H9 (cell line): Measurements from ENCODE around the gene SPDYE6. TPM values are rescaled to one million over a fixed set of nuclear protein-coding genes. Genes with fewer than 3 reads are reported as not detected.
"Not testable (repeated sequence)": the region's sequence is repeated elsewhere in the genome, so short reads cannot be mapped to it uniquely, and the experiment has no call there.

Experiments
- DNase-seq: peaks from one replicate; pipeline ENCODE4 v3.0.0-alpha.2; 2017
- H2AFZ ChIP-seq: one replicate; pipeline ENCODE4 v1.6.1; 2013; ENCODE audit warnings: mild to moderate bottlenecking, low read length, control low read depth, moderate library complexity
- H2AK5ac ChIP-seq: 2 replicates; pipeline ENCODE4 v1.6.1; 2013; ENCODE audit warnings: low read length, control low read depth, mixed read lengths; ENCODE audit not compliant: insufficient read length
- H2BK120ac ChIP-seq: one replicate; pipeline ENCODE4 v1.6.1; 2013; ENCODE audit warnings: low read depth, mild to moderate bottlenecking, low read length, control low read depth, inconsistent platforms; ENCODE audit not compliant: poor library complexity, severe bottlenecking
- H2BK12ac ChIP-seq: 2 replicates; pipeline ENCODE4 v1.6.1; 2013; ENCODE audit warnings: low read length, control low read depth, mixed read lengths, low read depth; ENCODE audit not compliant: insufficient read length
- H2BK15ac ChIP-seq: 2 replicates; pipeline ENCODE4 v1.6.1; 2013; ENCODE audit warnings: low read depth, low read length, control low read depth
- H2BK20ac ChIP-seq: one replicate; pipeline ENCODE4 v1.6.1; 2013; ENCODE audit warnings: low read depth, mild to moderate bottlenecking, low read length, control low read depth, inconsistent platforms; ENCODE audit not compliant: poor library complexity, severe bottlenecking
- H2BK5ac ChIP-seq: 2 replicates; pipeline ENCODE4 v1.6.1; 2013; ENCODE audit warnings: low read length, control low read depth, mixed read lengths; ENCODE audit not compliant: insufficient read length
- H3K14ac ChIP-seq: 2 replicates; pipeline ENCODE4 v1.6.1; 2013; ENCODE audit warnings: low read length, control low read depth; ENCODE audit not compliant: insufficient read depth
- H3K18ac ChIP-seq: 2 replicates; pipeline ENCODE4 v1.6.1; 2013; ENCODE audit warnings: low read depth, mild to moderate bottlenecking, mixed read lengths, low read length, control low read depth; ENCODE audit not compliant: insufficient read length
- H3K23ac ChIP-seq: 2 replicates; pipeline ENCODE4 v1.6.1; 2013; ENCODE audit warnings: low read length, control low read depth, mixed read lengths, low read depth; ENCODE audit not compliant: insufficient read length
- H3K23me2 ChIP-seq: 2 replicates; pipeline ENCODE4 v1.6.1; 2013; ENCODE audit warnings: low read depth, mild to moderate bottlenecking, mixed read lengths, low read length, control low read depth; ENCODE audit not compliant: insufficient read length, poor library complexity, severe bottlenecking
- H3K27ac ChIP-seq: 2 replicates; pipeline ENCODE4 v1.5.1; 2013; ENCODE audit warnings: low read length, control low read depth, mixed read lengths, low read depth; ENCODE audit not compliant: insufficient read length
- H3K27me3 ChIP-seq: 2 replicates; pipeline ENCODE4 v1.6.1; 2013; ENCODE audit warnings: low read length, control low read depth, inconsistent platforms; ENCODE audit not compliant: insufficient read depth
- H3K4ac ChIP-seq: 2 replicates; pipeline ENCODE4 v1.6.1; 2013; ENCODE audit warnings: low read depth, mild to moderate bottlenecking, control low read depth, inconsistent platforms, low read length, moderate library complexity
- H3K4me1 ChIP-seq: 2 replicates; pipeline ENCODE4 v1.6.1; 2013; ENCODE audit warnings: low read length, control low read depth, inconsistent platforms; ENCODE audit not compliant: insufficient read depth
- H3K4me2 ChIP-seq: 2 replicates; pipeline ENCODE4 v1.6.1; 2013; ENCODE audit warnings: low read length, control low read depth, mixed read lengths; ENCODE audit not compliant: insufficient read length, insufficient read depth
- H3K56ac ChIP-seq: 2 replicates; pipeline ENCODE4 v1.6.1; 2013; ENCODE audit warnings: low read depth, mild to moderate bottlenecking, mixed read lengths, low read length, control low read depth; ENCODE audit not compliant: insufficient read length
- H3K79me1 ChIP-seq: 2 replicates; pipeline ENCODE4 v1.6.1; 2013; ENCODE audit warnings: low read depth, mild to moderate bottlenecking, moderate library complexity, low read length, control low read depth, inconsistent platforms; ENCODE audit not compliant: insufficient read depth, poor library complexity, severe bottlenecking
- H3K79me2 ChIP-seq: 2 replicates; pipeline ENCODE4 v1.6.1; 2013; ENCODE audit warnings: low read length, control low read depth, inconsistent platforms; ENCODE audit not compliant: insufficient read depth
- H3K9ac ChIP-seq: 2 replicates; pipeline ENCODE4 v1.6.1; 2013; ENCODE audit warnings: low read length, control low read depth, mixed read lengths; ENCODE audit not compliant: insufficient read length; ENCODE audit errors: extremely low read depth
- H3K9me3 ChIP-seq: one replicate; pipeline ENCODE4 v1.6.1; 2013; ENCODE audit warnings: low read depth, low read length, inconsistent platforms; ENCODE audit not compliant: control insufficient read depth
- H3T11ph ChIP-seq: one replicate; pipeline ENCODE4 v1.6.1; 2013; ENCODE audit warnings: mild to moderate bottlenecking, low read length, control low read depth, inconsistent platforms
- H4K20me1 ChIP-seq: one replicate; pipeline ENCODE4 v1.6.1; 2013; ENCODE audit not compliant: control insufficient read depth, insufficient read length, insufficient read depth
- H4K5ac ChIP-seq: 2 replicates; pipeline ENCODE4 v1.6.1; 2013; ENCODE audit warnings: low read depth, mild to moderate bottlenecking, mixed read lengths, low read length, control low read depth; ENCODE audit not compliant: insufficient read length
- H4K8ac ChIP-seq: replicated peaks from 2 replicates; pipeline ENCODE4 v1.6.1; 2013; ENCODE audit warnings: low read length, control low read depth, mixed read lengths, low read depth; ENCODE audit not compliant: insufficient read length
- H4K91ac ChIP-seq: 2 replicates; pipeline ENCODE4 v1.6.1; 2013; ENCODE audit warnings: low read depth, mild to moderate bottlenecking, moderate library complexity, mixed read lengths, low read length, control low read depth; ENCODE audit not compliant: insufficient read length
- H3K27ac Mint-ChIP-seq, 3 experiments: 2 replicates in 2 of 3; 3 replicates in 1 of 3; pipeline ENCODE4 v1.8.0; 2020 to 2021; ENCODE audit warnings: mixed read lengths in 3 of 3, mild to moderate bottlenecking in 1 of 3, moderate library complexity in 1 of 3
- H3K27me3 Mint-ChIP-seq: 2 replicates; pipeline ENCODE4 v1.8.0; 2021; ENCODE audit warnings: low read depth, mild to moderate bottlenecking, moderate library complexity, mixed read lengths
- H3K36me3 Mint-ChIP-seq, 3 experiments: 2 replicates in 2 of 3; 3 replicates in 1 of 3; pipeline ENCODE4 v1.8.0; 2020 to 2021; ENCODE audit warnings: low read depth in 3 of 3, mixed read lengths in 3 of 3; ENCODE audit not compliant: insufficient read depth in 1 of 3
- H3K4me1 Mint-ChIP-seq, 2 experiments: 2 replicates each; pipeline ENCODE4 v1.8.0; 2020; ENCODE audit warnings: mixed read lengths in 2 of 2
- H3K4me3 Mint-ChIP-seq, 2 experiments: 2 replicates in 1 of 2; 3 replicates in 1 of 2; pipeline ENCODE4 v1.8.0; 2020 to 2021; ENCODE audit warnings: mild to moderate bottlenecking in 2 of 2, mixed read lengths in 2 of 2, moderate library complexity in 1 of 2
- H3K9me3 Mint-ChIP-seq, 2 experiments: 2 replicates in 1 of 2; 3 replicates in 1 of 2; pipeline ENCODE4 v1.8.0; 2020; ENCODE audit warnings: mild to moderate bottlenecking in 2 of 2, mixed read lengths in 2 of 2, moderate library complexity in 1 of 2
- WGBS: extraction: QIAGEN DNeasy Blood & Tissue Kit; methylation state at CpG from one replicate; pipeline ENCODE4 v1.1.7; 2013; ENCODE audit warnings: missing lambda C conversion rate, low lambda C conversion rate, mixed read lengths; ENCODE audit not compliant: insufficient read length; ENCODE audit errors: extremely low coverage; 5-methylcytosine and 5-hydroxymethylcytosine counted together
- total RNA-seq: library from RNA; stranded (reverse); gene quantifications from 2 replicates; pipeline ENCODE4 v1.2.1, GENCODE V29; 2021

The SPDYE6 gene
- total RNA-seq, 1 experiment from 2014 or later = not detected

GRCh38 chr7:102328863-102329262 is 27.4 kb downstream of the SPDYE6 start:
- H3K4me1 ChIP-seq, H4K20me1 ChIP-seq, H2AK5ac ChIP-seq, H3K9me3 Mint-ChIP-seq, H3K27ac ChIP-seq, H3K4me3 Mint-ChIP-seq, H2BK15ac ChIP-seq, H3K9me3 ChIP-seq, H4K5ac ChIP-seq, H3K23me2 ChIP-seq, H3K27me3 ChIP-seq, H2AFZ ChIP-seq, H3K14ac ChIP-seq, H3K4me2 ChIP-seq, H3K23ac ChIP-seq, H3K56ac ChIP-seq, H3K79me1 ChIP-seq, DNase-seq, H2BK20ac ChIP-seq, H2BK120ac ChIP-seq, H4K91ac ChIP-seq, H2BK12ac ChIP-seq, H4K8ac ChIP-seq, H3K36me3 Mint-ChIP-seq, H2BK5ac ChIP-seq, H3K79me2 ChIP-seq, H3K27ac Mint-ChIP-seq, H3K18ac ChIP-seq, H3K9ac ChIP-seq, H3K4ac ChIP-seq, H3T11ph ChIP-seq: not testable (repeated sequence)
- H3K4me1 Mint-ChIP-seq = peaks cover 28 to 33% of the 10 kb centered on the region in 2 experiments
- peaks cover 17% of the 10 kb centered on the region for H3K27me3 Mint-ChIP-seq
- no CpG with 5 or more reads among the region's 5 CpGs for WGBS

- H2AFZ ChIP-seq, H3K79me2 ChIP-seq, H4K5ac ChIP-seq, H3K27ac ChIP-seq, H3K18ac ChIP-seq, H3K4me3 Mint-ChIP-seq, H2AK5ac ChIP-seq, H3K27me3 ChIP-seq, H3K9me3 ChIP-seq, H3K56ac ChIP-seq, H2BK12ac ChIP-seq, H4K8ac ChIP-seq, H3K4me2 ChIP-seq, H3K9ac ChIP-seq, H3K36me3 Mint-ChIP-seq, H3T11ph ChIP-seq, H3K27ac Mint-ChIP-seq, H4K20me1 ChIP-seq, H3K4ac ChIP-seq, H2BK120ac ChIP-seq, H3K14ac ChIP-seq, H2BK5ac ChIP-seq, DNase-seq, H3K79me1 ChIP-seq, H3K23me2 ChIP-seq, H3K23ac ChIP-seq, H4K91ac ChIP-seq, H2BK20ac ChIP-seq, H3K4me1 ChIP-seq, H2BK15ac ChIP-seq, H3K9me3 Mint-ChIP-seq: not testable (repeated sequence)
- WGBS = no CpG with 5 or more reads among the region's 6 CpGs
- H3K27me3 Mint-ChIP-seq = peaks cover 27% of the 10 kb centered on the region
- H3K4me1 Mint-ChIP-seq = peaks cover 16 to 18% of the 10 kb centered on the region in 2 experiments
Measured at GRCh38 chr7:102327183-102327582, 29.1 kb downstream of the SPDYE6 start.
